ENCODE data around the gene ORAI1. TPM values are rescaled to one million over a fixed set of nuclear protein-coding genes. Genes with fewer than 3 reads are reported as not detected.

Gene ORAI1
- total RNA-seq = 8.5 and 10.1 TPM in 2 replicates

DNA sequence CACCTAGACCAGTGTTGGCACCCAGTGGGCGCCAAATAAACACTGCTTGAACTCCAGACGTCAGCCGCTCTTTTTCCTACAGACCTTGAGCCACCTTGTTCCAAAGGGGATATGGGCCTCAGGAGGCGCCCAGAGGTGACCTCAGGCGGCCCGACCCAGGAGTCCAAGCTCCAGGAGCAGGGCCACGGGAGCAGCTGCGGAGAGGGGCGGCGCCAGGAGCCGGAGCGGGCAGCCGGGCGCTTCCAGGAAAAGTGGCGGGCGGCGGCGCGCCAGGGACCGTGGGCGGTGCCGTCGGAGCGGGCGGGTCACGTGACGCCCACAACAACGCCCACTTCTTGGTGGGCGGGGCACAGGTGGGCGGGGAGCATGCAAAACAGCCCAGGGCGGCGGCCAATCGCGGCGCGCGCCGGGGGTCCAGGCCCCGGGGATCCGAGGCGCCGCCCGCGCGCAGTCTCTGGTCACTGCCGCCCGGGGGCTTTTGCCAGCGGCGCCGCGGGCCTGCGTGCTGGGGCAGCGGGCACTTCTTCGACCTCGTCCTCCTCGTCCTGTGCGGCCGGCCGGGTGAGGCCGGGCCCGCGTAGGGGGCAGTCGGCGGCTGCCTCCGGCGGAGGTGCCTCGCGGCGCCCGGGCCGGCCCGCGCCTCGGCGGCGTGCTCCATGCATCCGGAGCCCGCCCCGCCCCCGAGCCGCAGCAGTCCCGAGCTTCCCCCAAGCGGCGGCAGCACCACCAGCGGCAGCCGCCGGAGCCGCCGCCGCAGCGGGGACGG, at the start of gene ORAI1:
TSS of gene ORAI1 (plus strand) at position 444 of the 766 bp plus-strand sequence.

DNA sequence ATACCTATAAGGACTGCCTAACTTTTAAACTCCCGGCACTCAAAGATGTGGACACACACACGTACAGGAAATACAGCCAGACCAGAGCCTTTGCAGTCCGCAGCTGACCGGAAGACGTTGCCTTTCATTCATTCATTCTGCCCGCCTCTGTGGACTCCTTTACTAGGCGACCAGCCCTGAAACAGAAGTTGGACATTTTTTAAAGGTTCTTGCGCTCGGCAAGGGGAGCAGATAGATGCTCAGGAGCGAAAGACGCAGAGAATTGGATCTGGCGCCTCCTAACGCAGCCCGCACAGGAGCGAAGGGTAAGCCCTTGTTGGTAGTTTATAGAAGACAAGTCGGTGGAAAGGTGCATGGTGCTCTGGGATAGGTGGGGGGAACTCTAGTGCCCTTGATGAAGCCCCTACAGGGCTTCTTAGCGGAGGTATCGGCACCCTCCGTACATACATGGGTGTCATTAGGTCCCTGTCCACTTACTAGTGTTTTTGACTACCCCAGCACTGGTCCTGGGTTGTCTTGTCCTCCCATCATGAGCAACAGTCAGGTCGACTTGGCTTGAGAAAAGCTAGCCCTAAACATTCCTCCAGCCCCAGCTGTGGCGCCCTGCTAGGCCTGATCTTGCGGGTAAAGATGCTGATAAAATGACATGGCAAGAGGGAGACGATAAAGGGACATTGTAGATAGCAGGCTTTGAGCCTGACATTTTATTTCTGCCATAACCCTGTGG, 45.2 kb upstream of the ORAI1 start, which contains the start of gene KDM2B:
TSS of gene KDM2B (minus strand) at position 65 of the 727 bp plus-strand sequence. CDS start 112 bp downstream, outside the sequence.

DNA sequence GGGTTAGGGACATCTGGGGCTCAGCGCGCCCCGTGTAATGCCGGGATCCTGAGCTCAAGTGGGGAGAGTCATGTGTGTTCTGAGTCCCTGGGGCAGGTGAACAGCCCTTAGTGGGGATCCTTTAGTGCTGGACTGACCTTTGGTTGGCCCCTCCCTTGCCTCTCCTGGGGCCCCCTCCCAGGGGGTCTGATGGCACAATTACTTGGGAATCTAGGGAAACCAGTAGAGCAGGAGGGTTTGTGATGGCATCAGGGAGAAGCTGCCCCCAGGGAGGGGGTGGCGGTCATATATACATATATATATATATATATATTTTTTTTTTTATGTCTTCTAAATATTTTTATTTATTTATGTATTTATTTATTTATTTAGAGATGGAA, 43.2 kb downstream of the ORAI1 start, which contains the start of gene MORN3:
TSS of gene MORN3 (minus strand) at position 134 of the 380 bp plus-strand sequence. CDS start 171 bp downstream, outside the sequence.

Other genes with a start within 250 kb of the ORAI1 start
- gene RNF34, start 226.4 kb upstream of the ORAI1 start, total RNA-seq = 53.2 and 64.7 TPM in 2 replicates
- gene KDM2B, start 45.5 kb upstream of the ORAI1 start, total RNA-seq = 29.2 and 47.9 TPM in 2 replicates
- 0.55 and 0.62 TPM in 2 replicates for gene MORN3, start 43.1 kb downstream of the ORAI1 start, total RNA-seq
- gene TMEM120B, start 86.2 kb downstream of the ORAI1 start, total RNA-seq = 15.7 and 16.7 TPM in 2 replicates
- gene RHOF, start 167.2 kb downstream of the ORAI1 start, total RNA-seq = 6.6 and 10.8 TPM in 2 replicates
- gene SETD1B, start 177.5 kb downstream of the ORAI1 start, total RNA-seq = 4.0 and 4.1 TPM in 2 replicates
- 0.12 TPM in 1 of 2 replicates, not detected in the other for gene HPD, start 232.3 kb downstream of the ORAI1 start, total RNA-seq

Measured in uterine smooth muscle cell (primary cell).